GM18909 (cell line): Measurements from ENCODE around the gene CALHM6.

ENCODE experiments used
- ATAC-seq: cut with Tn5 transposase; IDR thresholded peaks from one replicate; pipeline ENCODE4 v1.9.1; 2021; ENCODE audit warnings: mild to moderate bottlenecking; ENCODE audit not compliant: unreplicated experiment, poor library complexity

The CALHM6 gene

DNA sequence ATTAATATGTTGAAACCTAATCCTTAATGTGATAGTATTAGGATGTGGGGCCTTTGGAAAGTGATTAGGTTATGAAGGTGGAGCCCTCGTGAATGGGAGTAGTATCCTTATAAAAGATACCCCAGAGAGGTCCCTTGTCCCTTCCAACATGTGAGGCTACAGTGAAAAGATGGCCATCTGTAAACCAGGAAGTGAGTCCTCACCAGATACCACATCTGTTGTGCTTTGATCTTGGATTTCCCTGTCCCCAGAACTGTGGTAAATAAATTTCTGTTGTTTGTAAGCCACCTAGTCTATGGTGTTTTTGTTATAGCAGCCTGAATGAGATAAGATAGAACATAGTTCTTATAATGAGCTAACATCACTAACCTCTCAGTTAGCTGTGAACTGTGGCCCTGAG, 16.6 kb upstream of the CALHM6 start:
- ATAC-seq: no peak

DNA sequence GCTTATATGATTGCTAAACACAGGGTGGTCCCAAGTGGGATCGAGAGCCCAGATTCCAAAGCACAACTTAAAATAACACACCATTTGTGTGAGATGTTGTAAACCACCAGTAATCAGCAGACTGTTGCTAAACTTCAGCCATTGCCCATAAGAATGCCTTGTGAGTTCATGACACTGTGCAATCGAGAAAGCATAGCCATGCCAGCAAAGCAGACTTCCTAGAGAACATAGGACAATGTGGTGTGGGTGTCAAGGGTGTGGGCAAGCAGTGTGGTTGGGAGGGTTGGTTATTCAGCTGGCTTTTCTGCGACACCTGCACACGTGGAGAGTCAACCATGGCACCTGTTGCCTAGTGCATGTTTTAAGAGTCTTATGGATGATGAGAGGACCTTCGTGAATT, 16.1 kb upstream of the CALHM6 start:
- ATAC-seq: no peak

- no peak for ATAC-seq
These were observed 14.8 kb upstream of the CALHM6 start for GRCh38 chr6:116446399-116446798.

- ATAC-seq: no peak
These were observed 14.1 kb upstream of the CALHM6 start for GRCh38 chr6:116447052-116447451.

DNA sequence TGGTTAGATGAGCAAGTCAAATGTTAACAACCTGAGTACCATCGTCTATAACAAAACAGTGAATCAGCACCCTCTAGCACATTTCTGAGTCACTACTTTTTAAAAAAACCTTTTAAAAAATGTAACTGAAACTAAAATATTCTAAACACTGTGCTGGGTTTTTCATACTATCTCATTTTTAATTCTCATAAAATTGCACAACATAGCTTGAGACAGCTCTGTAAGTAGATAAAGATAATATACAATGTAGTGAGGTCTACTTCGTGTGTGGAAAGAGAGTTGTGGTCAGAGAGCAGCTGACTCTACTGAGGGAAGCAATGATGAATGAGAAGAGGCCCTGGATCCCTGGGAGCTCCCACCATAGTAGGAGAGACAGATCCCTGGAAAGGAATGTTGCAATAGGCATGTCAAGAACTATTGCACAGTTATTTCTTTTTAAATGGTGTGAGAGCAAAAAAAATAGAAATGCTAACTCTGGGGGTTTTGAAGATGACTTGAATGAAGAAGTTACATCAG, 13.6 kb upstream of the CALHM6 start:
- ATAC-seq: no peak

DNA sequence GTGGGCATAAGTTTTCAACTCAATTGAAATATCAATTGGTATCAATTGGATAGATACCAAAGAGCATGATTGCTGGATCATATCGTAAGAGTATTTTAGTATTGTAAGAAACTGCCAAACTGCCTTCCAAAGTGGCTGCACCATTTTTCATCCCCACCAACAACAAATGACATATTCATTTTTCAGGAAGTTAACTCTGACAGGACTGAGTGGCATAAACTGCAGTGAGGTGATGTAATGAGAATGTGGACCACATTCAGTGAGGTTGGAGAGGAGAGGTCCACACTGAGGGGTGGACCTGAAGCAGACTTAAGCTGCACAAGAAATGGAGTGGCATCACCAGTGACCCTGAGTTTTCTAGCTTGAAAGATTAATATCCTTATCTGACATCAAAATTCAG, 11.6 kb upstream of the CALHM6 start:
- ATAC-seq: no peak

GRCh38 chr6:116450185-116450710, 10.9 kb upstream of the CALHM6 start:
- no peak for ATAC-seq

DNA sequence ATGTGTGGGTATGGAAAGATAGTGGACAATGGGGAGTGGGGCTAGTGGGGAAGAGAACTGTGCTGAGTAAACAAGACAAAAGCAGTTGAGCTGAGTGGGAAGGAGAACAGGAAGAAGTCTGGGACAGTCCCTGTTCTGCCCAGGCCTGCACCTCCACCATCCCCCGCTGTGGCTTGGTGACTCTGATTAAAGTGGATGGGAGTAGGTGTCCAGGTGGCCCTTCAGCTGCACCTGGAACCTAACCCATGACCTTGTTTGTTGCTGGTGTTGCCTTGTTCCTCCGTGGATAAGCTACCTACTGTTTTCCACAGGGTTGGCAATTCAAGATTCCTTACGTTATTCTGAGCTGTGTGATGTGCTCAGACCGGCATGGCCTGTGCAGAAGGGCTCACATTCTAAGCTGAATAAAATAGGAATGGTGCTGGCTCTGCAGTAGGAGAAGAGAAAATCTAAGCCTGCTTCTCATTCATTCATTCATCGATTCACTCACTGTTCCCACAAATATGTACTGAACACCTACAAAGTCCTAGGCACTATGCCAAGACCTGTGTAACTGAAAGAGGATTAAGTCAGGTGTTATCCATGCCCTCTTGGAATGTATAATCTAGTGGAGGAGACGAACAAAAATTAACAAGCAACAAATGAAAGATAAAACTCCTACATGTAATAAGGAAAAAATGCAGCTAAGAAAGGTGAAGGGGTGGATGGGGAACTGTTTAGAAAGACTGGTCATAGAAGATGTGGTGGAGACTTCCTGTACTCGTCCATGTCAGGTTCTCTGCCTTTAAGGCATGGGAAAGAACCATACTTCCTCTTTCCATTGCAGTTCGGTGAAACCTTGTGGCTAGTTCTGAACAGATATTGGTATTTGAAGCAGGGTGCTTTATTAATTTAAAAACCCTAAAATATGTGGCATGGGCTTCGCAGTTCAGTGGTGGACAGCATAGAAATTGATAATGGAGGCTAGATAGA, 10.1 kb upstream of the CALHM6 start:
- peak; percentile 92 for ATAC-seq

GRCh38 chr6:116451916-116452315, 9.3 kb upstream of the CALHM6 start:
- ATAC-seq: no peak

GRCh38 chr6:116452531-116452930, 8.6 kb upstream of the CALHM6 start:
- no peak for ATAC-seq

- no peak for ATAC-seq
These were observed 5.1 kb upstream of the CALHM6 start for GRCh38 chr6:116456106-116456505.

DNA sequence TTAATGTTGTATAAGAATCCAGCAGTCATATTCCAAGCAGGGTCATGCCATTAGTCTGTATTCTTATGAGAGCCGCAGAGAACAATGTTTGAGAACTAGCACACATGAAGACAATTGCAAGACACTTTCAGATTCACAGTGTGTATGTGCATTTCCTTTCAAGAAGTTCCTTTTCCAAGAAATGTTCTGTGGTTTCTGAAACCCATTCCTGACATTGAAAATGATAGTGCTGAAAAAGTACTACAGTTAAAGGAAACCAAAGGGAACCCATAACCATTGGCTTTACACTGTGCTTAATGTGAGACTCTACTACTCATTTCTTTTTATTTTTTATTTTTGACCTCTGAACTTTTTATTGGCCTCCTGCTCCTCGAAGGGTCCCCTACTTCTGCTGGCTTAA, 4.2 kb upstream of the CALHM6 start:
- ATAC-seq: no peak

- no peak for ATAC-seq
These were observed 2.9 kb upstream of the CALHM6 start for GRCh38 chr6:116458264-116458663.

DNA sequence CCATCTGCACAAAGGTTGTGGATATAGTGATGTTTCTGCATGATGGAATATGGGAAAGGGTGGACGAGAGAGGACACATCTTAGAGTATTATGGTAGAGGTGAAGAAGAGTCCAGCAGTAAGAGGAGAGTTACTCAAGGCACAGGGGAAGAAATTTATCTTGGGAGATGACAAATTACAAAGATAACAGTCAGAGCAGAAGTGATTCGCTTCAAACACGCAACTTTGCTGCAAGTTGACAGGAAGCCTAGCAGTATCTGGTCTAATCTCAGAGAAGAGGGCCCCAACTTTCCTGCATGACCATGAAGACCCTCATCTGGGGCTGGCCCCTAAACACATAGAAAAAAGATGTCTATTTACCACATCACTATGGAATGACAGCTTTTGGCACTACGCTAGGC, 1.2 kb upstream of the CALHM6 start:
- no peak for ATAC-seq

DNA sequence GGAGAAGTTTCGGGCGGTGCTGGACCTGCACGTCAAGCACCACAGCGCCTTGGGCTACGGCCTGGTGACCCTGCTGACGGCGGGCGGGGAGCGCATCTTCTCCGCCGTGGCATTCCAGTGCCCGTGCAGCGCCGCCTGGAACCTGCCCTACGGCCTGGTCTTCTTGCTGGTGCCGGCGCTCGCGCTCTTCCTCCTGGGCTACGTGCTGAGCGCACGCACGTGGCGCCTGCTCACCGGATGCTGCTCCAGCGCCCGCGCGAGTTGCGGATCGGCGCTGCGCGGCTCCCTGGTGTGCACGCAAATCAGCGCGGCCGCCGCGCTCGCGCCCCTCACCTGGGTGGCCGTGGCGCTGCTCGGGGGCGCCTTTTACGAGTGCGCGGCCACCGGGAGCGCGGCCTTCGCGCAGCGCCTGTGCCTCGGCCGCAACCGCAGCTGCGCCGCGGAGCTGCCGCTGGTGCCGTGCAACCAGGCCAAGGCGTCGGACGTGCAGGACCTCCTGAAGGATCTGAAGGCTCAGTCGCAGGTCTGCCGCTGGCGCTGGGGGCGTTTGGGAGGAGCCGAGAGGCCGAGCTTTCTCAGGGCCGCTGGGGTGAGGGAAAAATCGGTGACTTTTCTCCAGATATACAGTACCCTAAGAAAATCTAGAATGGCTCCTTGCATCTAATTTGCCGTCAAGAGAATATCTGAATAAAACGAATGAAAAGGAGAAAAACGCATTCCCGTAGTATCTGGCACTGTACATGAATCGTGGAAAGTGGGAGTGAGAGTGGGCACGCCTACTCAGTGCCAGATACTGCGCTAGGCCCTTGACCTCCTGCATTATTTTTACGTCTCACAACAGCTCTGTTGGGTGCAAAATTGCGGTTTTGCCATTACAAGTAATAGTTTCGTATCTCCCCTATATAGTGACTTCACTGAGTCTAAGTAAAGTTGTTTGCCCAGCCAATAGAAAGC, 1.0 kb downstream of the CALHM6 start:
- ATAC-seq: peak; percentile 88

DNA sequence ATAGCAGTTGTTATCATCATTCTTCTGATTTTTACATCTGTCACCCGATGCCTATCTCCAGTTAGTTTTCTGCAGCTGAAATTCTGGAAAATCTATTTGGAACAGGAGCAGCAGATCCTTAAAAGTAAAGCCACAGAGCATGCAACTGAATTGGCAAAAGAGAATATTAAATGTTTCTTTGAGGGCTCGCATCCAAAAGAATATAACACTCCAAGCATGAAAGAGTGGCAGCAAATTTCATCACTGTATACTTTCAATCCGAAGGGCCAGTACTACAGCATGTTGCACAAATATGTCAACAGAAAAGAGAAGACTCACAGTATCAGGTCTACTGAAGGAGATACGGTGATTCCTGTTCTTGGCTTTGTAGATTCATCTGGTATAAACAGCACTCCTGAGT, 2.1 kb downstream of the CALHM6 start:
- no peak for ATAC-seq

GRCh38 chr6:116465246-116465645, 4.1 kb downstream of the CALHM6 start:
- ATAC-seq: no peak

DNA sequence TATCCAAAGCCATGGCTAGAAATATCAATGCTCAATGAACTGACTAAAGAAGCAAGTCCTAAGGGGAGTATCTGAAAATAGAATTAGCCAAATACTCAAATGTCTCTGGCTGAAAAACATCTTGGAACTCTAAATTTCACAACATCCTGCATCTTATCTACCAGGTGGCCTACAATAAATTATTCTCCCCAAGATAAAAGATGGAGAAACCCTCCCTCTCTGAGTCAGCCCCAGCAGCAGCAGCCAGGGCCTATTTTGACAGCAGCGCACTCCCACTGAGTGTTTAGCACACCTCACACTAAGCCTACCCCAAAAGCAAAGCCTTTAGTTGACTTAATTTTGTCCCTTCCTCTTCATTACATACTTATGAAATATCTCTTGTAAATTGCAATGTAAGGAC, 5.9 kb downstream of the CALHM6 start:
- no peak for ATAC-seq

DNA sequence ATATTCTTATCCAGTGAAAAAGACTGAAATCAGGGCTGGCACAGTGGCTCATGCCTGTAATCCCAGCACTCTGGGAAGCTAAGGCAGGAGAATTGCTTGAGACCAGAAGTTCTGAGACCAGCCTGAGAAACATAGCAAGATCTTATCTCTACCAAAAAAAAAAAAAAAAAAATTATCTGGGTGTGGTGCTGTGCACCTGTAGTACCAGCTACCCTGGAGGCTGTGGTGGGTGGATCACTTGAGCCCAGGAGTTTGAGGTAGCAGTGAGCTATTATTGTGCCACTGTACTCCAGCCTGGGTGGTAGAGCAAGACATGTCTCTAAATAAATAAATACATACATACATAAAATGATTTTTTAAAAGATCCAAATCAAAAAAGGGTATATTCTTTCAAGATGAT, 6.3 kb downstream of the CALHM6 start:
- no peak for ATAC-seq

DNA sequence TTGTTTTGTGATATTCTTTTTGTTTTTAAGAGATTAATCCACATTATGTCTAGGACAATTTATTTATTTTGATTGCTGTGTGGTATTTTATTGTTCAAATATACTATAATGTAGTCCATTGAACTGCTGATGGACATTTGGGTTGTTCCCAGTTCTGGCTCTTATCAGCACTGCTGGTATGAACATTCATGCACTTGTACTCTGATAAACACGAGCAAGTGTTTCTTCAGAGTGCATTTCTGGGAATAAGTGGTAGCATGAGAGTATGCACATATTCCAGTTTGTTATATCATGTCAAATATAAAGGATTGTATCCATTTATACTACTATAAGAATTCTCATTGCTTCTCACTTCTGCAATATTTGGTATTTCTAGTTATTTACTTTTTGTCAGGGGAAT, 7.1 kb downstream of the CALHM6 start:
- ATAC-seq: no peak

DNA sequence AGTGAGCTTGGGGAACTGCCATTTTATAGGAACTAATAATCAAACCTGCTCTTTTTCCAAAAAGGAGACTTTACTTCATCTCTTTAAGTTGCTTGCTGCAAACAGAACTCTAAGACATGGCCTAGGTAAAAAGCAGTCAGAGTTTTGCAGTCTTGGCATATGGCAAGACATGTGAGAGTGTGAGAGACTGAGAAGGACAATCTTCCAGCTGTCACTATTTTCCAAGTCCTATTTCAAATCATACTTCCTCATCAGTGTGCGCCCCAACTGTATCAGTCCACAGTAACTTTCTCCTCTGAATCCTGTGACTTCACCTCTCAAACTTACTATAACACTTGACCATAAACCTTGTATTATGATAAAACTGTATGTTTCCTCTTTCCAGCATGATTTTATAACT, 10.4 kb downstream of the CALHM6 start:
- ATAC-seq: no peak
